ENCODE results near the gene PRSS2. TPM values are rescaled to one million over a fixed set of nuclear protein-coding genes. Genes with fewer than 3 reads are reported as not detected.
A peak's percentile ranks its signal among the peaks of the same experiment; 100 is the strongest.
"Not testable (repeated sequence)": the region's sequence is repeated elsewhere in the genome, so short reads cannot be mapped to it uniquely, and the experiment has no call there.

Gene PRSS2
- total RNA-seq (2014; rRNA removed; shearing (Covaris generic)): not detected in 2 replicates
- not detected in 2 replicates for polyA plus RNA-seq (2015; cell fraction: cytosol; rRNA removed)
- polyA plus RNA-seq (2015; cell fraction: nucleus; rRNA removed): not detected in 2 replicates

DNA sequence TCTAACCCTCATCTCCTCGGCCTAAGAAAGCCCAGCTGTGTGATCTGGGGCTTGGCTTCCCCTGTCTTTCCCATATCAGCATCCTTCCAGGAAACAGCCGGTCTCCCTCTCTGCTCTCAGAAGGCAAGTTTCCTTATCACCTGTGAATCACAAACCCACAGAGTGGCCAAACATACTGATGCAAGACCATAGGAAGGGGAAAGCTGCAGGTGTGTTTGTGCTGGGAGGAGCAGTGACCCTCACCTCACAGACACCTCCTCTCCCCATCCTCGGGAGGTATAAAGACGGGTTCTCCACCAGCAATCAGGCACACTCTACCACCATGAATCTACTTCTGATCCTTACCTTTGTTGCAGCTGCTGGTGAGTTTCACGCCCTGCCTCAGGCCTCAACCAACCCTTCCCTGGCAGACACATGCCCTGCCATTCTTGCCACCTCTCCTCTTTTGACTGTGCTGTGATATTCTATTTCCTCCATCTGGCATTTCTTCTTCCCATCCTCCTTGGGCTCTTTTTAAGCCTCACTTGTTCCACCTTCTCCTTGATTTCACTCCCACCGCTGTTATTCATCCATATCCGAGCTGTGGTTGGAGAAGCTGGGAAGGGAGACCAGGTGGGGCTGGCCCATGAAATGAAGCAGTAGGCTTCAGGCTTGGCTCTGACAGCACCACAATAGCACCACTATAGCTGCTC, at the start of gene PRSS2:
Gene PRSS2 (plus strand): TSS at position 310 of the 692 bp plus-strand sequence. CDS start 13 bp downstream, at position 323.
- no peak for DNase-seq (ENCODE audit: low read depth)

- no peak for DNase-seq (ENCODE audit: low read depth)
Observed at GRCh38 chr7:142720986-142721385, 49.8 kb upstream of the PRSS2 start.

- no peak for DNase-seq (ENCODE audit: low read depth)
Observed at GRCh38 chr7:142722248-142722794, 48.4 kb upstream of the PRSS2 start.

- no peak for DNase-seq (ENCODE audit: low read depth)
Observed at GRCh38 chr7:142733271-142733670, 37.5 kb upstream of the PRSS2 start.

DNA sequence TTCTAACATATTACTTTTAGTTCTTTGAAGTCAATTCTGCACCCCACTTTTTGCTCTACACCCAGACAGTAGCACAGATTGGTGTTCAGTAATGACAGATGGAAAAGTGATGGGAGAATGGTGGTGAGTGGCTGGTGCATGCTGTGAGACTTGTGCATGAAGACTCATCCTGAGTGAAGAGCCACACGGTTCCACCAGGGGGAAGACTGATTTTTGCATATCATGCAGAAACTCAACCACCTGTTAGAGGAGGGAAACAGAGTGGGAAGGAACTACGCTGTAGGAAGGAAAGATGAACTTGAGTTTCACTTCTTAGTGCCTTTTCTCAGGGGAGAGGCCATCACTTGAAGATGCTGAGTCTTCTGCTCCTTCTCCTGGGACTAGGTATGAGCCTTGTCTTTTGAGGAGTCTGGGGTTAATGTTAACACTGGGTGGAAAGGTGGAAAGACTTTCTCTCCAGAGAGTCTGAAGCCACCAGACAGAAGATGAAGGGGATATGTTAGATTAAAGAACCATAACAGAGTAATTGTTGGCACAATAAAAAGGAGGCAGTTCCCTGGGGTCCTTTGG, 30.8 kb upstream of the PRSS2 start:
- no peak for DNase-seq (ENCODE audit: low read depth)

DNA sequence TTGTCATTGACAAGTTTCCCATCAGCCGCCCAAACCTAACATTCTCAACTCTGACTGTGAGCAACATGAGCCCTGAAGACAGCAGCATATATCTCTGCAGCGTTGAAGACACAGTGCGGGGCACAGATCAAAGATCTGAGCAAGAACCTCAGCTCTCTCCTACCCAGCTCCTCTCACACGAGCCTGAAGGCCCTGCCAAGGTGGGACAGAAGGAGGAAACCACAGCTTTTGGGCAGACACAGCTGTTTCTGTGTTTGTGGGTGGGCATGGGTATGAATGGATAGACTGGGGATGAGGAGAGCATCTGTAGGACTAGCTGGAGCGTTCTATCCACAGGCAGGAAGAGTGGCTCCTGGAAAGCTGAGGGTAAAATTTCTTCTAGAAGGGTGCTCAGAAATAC, 30.0 kb upstream of the PRSS2 start:
- no peak for DNase-seq (ENCODE audit: low read depth)

DNA sequence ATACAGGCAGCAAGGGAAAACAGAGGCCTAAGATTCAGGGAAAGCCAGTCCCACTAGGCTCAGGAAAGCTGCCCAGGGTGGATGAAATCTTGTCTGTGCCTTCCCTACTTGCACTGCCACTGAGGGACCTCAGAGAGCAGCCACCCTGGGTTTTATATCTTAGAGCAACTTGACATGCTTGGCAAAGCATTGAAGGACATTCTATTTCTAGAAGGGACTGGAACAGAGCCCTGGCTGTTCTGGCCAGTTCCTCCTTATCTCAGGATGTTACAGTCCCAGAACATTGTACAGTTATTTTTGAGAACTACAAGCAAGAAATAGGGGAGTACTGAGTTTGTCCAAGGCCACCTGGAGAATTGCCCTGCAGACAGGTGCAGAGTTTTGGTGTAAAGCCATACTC, 28.8 kb upstream of the PRSS2 start:
- not testable (repeated sequence) for DNase-seq (ENCODE audit: low read depth)

GRCh38 chr7:142745091-142745635, 25.6 kb upstream of the PRSS2 start:
- peak; percentile 49 for DNase-seq (ENCODE audit: low read depth)

GRCh38 chr7:142745745-142746144, 25.0 kb upstream of the PRSS2 start:
- no peak for DNase-seq (ENCODE audit: low read depth)

GRCh38 chr7:142746264-142746663, 24.5 kb upstream of the PRSS2 start:
- no peak for DNase-seq (ENCODE audit: low read depth)

GRCh38 chr7:142748410-142748809, 22.4 kb upstream of the PRSS2 start:
- not testable (repeated sequence) for DNase-seq (ENCODE audit: low read depth)

- DNase-seq (ENCODE audit: low read depth): no peak
Observed at GRCh38 chr7:142749218-142749993, 21.4 kb upstream of the PRSS2 start, which contains the start of gene PRSS1. TSS of gene PRSS1 (plus strand) at chr7:142749472. CDS start at chr7:142749485, 13 bp downstream.

- DNase-seq (ENCODE audit: low read depth): no peak
Observed at GRCh38 chr7:142750321-142750938, 20.3 kb upstream of the PRSS2 start.

GRCh38 chr7:142751526-142752175, 19.1 kb upstream of the PRSS2 start:
- DNase-seq (ENCODE audit: low read depth): not testable (repeated sequence)

- no peak for DNase-seq (ENCODE audit: low read depth)
Observed at GRCh38 chr7:142752376-142753225, 18.2 kb upstream of the PRSS2 start.

GRCh38 chr7:142753366-142753765, 17.4 kb upstream of the PRSS2 start:
- peak; percentile 27 for DNase-seq (ENCODE audit: low read depth)

- not testable (repeated sequence) for DNase-seq (ENCODE audit: low read depth)
Observed at GRCh38 chr7:142753925-142754491, 16.8 kb upstream of the PRSS2 start.

DNA sequence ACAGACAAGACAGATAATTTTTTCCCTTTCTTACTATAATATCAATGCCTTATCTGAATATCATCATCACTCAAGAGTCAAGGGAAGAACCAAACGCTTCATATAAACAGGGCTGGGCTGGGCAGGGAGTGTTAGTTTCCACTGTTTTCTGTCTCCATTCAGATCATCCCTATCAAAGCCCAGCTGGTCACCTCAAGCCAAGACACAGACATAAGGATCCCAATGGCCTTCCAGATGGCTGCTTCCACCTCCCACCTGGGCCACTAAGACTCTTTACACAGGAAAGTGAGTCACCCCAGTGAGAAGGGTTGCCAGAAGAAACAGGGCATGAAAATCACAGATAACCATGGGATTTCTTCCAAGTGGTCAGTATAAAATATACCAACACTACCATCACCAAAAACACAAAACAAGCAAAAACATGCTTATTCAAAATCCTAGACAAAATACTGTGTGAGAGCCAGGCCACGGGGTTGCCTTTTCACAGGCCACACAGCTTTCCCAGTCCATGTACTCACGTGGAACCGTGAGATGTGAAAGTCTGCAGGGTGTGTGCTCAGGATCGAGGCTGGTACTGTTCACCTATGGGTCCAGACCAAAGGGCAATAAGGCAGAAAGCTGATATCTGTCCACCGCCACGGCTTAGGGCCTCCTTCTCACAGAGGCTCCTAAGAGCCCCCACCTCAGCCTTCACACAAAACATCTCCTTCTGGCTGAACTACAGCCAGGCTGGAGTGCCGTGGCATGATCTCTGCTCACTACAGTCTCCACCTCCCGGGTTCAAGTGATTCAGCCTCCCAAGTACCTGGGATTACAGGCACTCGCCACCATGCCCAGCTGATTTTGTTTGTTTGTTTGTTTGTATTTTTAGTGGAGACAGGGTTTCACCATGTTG, 15.8 kb upstream of the PRSS2 start:
- peak; percentile 41 for DNase-seq (ENCODE audit: low read depth)

Measured in HT1080 (cell line).